ENCODE measurements around the gene MYH11.
"Not testable (repeated sequence)": the region's sequence is repeated elsewhere in the genome, so short reads cannot be mapped to it uniquely, and the experiment has no call there.

The MYH11 gene

GRCh38 chr16:15689290-15689689 is 167.5 kb downstream of the MYH11 start:
- FAIRE-seq (no peak), DNase-seq (ENCODE audit: insufficient read length, low spot score) (no peak)

- FAIRE-seq (no peak), DNase-seq (ENCODE audit: insufficient read length, low spot score) (no peak)
Observed at GRCh38 chr16:15686287-15686686, 170.5 kb downstream of the MYH11 start.

GRCh38 chr16:15682105-15682570 is 174.7 kb downstream of the MYH11 start:
- no peak for FAIRE-seq
- DNase-seq (ENCODE audit: insufficient read length, low spot score): peak; percentile 32

- FAIRE-seq (no peak), DNase-seq (ENCODE audit: insufficient read length, low spot score) (no peak)
Observed at GRCh38 chr16:15677447-15677846, 179.4 kb downstream of the MYH11 start.

GRCh38 chr16:15676506-15676905 is 180.3 kb downstream of the MYH11 start:
- DNase-seq (ENCODE audit: insufficient read length, low spot score) (no peak), FAIRE-seq (no peak)

GRCh38 chr16:15674571-15674970 is 182.3 kb downstream of the MYH11 start:
- FAIRE-seq (no peak), DNase-seq (ENCODE audit: insufficient read length, low spot score) (no peak)

GRCh38 chr16:15672514-15673167 is 184.2 kb downstream of the MYH11 start:
- FAIRE-seq (no peak), DNase-seq (ENCODE audit: insufficient read length, low spot score) (peak; percentile 92)

- FAIRE-seq: not testable (repeated sequence)
Observed at GRCh38 chr16:15672127-15672513, 184.7 kb downstream of the MYH11 start.

GRCh38 chr16:15671530-15672117 is 185.2 kb downstream of the MYH11 start:
- no peak for DNase-seq (ENCODE audit: insufficient read length, low spot score)
- FAIRE-seq: no peak

More at GRCh38 chr16:15672127-15672513, 184.7 kb downstream of the MYH11 start:
- not testable (repeated sequence) for DNase-seq (ENCODE audit: insufficient read length, low spot score)

- DNase-seq (ENCODE audit: insufficient read length, low spot score): no peak
- no peak for FAIRE-seq
Observed at GRCh38 chr16:15667091-15667742, 189.6 kb downstream of the MYH11 start.

GRCh38 chr16:15665107-15665506 is 191.7 kb downstream of the MYH11 start:
- FAIRE-seq: no peak

GRCh38 chr16:15660203-15660601 is 196.6 kb downstream of the MYH11 start:
- FAIRE-seq: no peak

More at GRCh38 chr16:15665107-15665506, 191.7 kb downstream of the MYH11 start:
- DNase-seq (ENCODE audit: insufficient read length, low spot score): no peak

GRCh38 chr16:15658556-15658955 is 198.3 kb downstream of the MYH11 start:
- no peak for DNase-seq (ENCODE audit: insufficient read length, low spot score)

More at GRCh38 chr16:15660203-15660601, 196.6 kb downstream of the MYH11 start:
- DNase-seq (ENCODE audit: insufficient read length, low spot score): no peak

GRCh38 chr16:15658149-15658548 is 198.7 kb downstream of the MYH11 start:
- FAIRE-seq (no peak), DNase-seq (ENCODE audit: insufficient read length, low spot score) (no peak)

More at GRCh38 chr16:15658556-15658955, 198.3 kb downstream of the MYH11 start:
- FAIRE-seq: no peak

GRCh38 chr16:15655561-15655960 is 201.3 kb downstream of the MYH11 start:
- not testable (repeated sequence) for FAIRE-seq; DNase-seq (ENCODE audit: insufficient read length, low spot score)

- FAIRE-seq: no peak
- no peak for DNase-seq (ENCODE audit: insufficient read length, low spot score)
Observed at GRCh38 chr16:15654591-15654990, 202.2 kb downstream of the MYH11 start.

GRCh38 chr16:15653227-15653626 is 203.6 kb downstream of the MYH11 start:
- DNase-seq (ENCODE audit: insufficient read length, low spot score) (no peak), FAIRE-seq (no peak)

Data from HTR-8/SVneo (cell line).